DND-41 (cell line): ENCODE data around the gene ABCC3.

Source experiments
- CTCF ChIP-seq: IDR thresholded peaks from 2 replicates; pipeline ENCODE4 v1.5.1; 2012; ENCODE audit warnings: borderline replicate concordance, low read length, moderate library complexity, mild to moderate bottlenecking; ENCODE audit not compliant: poor library complexity, severe bottlenecking; ENCODE audit errors: extremely low read depth
- EZH2 ChIP-seq: IDR thresholded peaks from 3 replicates; pipeline ENCODE4 v1.6.1; 2012; ENCODE audit warnings: borderline replicate concordance, low read depth, mild to moderate bottlenecking, moderate library complexity, low read length, inconsistent platforms; ENCODE audit not compliant: severe bottlenecking

GRCh38 chr17:50737118-50737698, 102.5 kb downstream of the ABCC3 start:
- TF ChIP-seq CTCF (no peak), EZH2 (no peak)
